Measurements from ENCODE around the gene ZSWIM1. TPM values are rescaled to one million over a fixed set of nuclear protein-coding genes. Genes with fewer than 3 reads are reported as not detected.
"Not testable (repeated sequence)": the region's sequence is repeated elsewhere in the genome, so short reads cannot be mapped to it uniquely, and the experiment has no call there.

Gene ZSWIM1
- polyA plus RNA-seq, 2 donors, result 2.4 to 3.9 TPM

DNA sequence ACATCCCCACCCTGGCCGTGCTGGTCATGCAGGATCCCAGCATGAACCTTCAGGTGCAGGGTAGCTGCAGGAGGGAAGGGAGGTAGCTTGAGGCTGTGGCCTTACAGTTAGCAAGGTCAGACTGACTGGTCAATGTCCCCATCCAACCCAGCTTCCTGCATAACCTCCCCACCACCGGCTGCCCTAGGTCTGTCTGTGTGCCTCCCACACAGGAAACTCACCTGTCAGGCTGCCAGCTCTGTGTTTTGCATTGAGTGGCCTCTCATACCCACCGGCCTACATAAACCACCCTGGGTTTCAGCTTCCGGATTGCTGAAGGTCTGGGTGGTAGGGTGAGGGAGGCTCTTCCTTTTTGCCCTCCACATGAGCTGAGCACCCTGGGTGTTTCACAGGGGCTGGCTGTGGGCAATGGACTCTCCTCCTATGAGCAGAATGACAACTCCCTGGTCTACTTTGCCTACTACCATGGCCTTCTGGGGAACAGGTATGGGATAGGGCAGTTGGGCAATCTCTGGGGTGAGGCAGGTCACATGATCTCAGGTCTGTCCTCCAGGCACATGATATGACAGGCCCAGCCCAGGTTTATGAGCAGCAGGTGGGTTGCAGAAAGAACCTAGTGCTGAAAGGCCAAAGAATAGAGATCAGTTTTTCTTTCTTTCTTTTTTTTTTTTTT lies 11.9 kb downstream of the ZSWIM1 start:
- Histone ChIP-seq H3K4me1 (ENCODE audit: control insufficient read depth in 2 of 2, insufficient read depth in 2 of 2, low read length in 1 of 2) (peaks cover 7 to 18% of the 10 kb centered on the region in 2 donors), H3K4me3 (ENCODE audit: low read depth in 1 of 2, low read length in 2 of 2) (no peak overlapping the region), H3K9me3 (ENCODE audit: control insufficient read depth in 2 of 2, insufficient read depth in 1 of 2, low read depth in 1 of 2, low read length in 1 of 2) (no peaks in the 10 kb centered on the region), H3K36me3 (ENCODE audit: control insufficient read depth in 2 of 2, insufficient read depth in 2 of 2, low read length in 1 of 2) (peaks cover 18 to 20% of the 10 kb centered on the region in 2 donors), H3K27ac (ENCODE audit: low read depth in 2 of 2, low read length in 1 of 2) (peak overlapping the region in 1 of 2 donors; percentile 26), H3K27me3 (ENCODE audit: control insufficient read depth in 1 of 2, insufficient read depth in 2 of 2, low read length in 2 of 2) (no peaks in the 10 kb centered on the region)
- WGBS, 2 donors, result 64 to 68% methylated on average over 4 of the region's 4 CpGs

DNA sequence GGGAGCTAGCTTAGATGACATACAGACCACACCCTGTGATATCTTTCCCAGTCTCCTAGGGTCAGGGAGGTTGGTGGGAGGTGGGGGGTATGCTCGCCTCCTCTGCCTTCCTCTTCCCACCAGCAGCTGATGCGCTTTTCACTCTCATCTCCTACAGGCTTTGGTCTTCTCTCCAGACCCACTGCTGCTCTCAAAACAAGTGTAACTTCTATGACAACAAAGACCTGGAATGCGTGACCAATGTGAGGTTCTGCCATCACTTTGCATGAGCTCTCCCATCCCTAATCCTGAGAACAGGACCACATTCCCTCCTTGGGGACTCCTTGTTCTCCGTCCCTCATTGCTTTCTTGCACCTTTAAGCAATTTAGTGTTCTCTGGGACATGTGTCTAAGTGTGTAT lies 12.8 kb downstream of the ZSWIM1 start:
- WGBS, 2 donors, result 90 to 95% methylated on average over 4 of the region's 4 CpGs
- Histone ChIP-seq H3K4me1 (ENCODE audit: control insufficient read depth in 2 of 2, insufficient read depth in 2 of 2, low read length in 1 of 2) (peaks cover 7 to 18% of the 10 kb centered on the region in 2 donors), H3K27me3 (ENCODE audit: control insufficient read depth in 1 of 2, insufficient read depth in 2 of 2, low read length in 2 of 2) (no peaks in the 10 kb centered on the region), H3K9me3 (ENCODE audit: control insufficient read depth in 2 of 2, insufficient read depth in 1 of 2, low read depth in 1 of 2, low read length in 1 of 2) (no peaks in the 10 kb centered on the region), H3K27ac (ENCODE audit: low read depth in 2 of 2, low read length in 1 of 2) (no peak overlapping the region), H3K36me3 (ENCODE audit: control insufficient read depth in 2 of 2, insufficient read depth in 2 of 2, low read length in 1 of 2) (peaks cover 21% of the 10 kb centered on the region in 2 donors), H3K4me3 (ENCODE audit: low read depth in 1 of 2, low read length in 2 of 2) (no peak overlapping the region)

DNA sequence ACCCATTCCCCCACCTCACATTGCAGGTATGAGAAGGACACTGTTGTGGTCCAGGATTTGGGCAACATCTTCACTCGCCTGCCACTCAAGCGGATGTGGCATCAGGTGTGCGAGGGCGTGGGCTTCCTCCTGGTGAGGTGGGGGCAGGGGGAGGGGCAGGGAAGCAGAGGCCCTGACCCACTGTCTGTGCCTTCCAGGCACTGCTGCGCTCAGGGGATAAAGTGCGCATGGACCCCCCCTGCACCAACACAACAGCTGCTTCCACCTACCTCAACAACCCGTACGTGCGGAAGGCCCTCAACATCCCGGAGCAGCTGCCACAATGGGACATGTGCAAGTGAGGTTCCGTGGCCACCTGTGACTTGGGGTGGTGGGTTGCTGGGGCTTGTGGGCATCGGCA lies 13.8 kb downstream of the ZSWIM1 start:
- H3K9me3 ChIP-seq (ENCODE audit: control insufficient read depth in 2 of 2, insufficient read depth in 1 of 2, low read depth in 1 of 2, low read length in 1 of 2), result no peaks in the 10 kb centered on the region
- no peak overlapping the region for H3K27ac ChIP-seq (ENCODE audit: low read depth in 2 of 2, low read length in 1 of 2)
- 80 to 85% methylated on average over 12 of the region's 12 CpGs for WGBS, 2 donors
- H3K4me1 ChIP-seq (ENCODE audit: control insufficient read depth in 2 of 2, insufficient read depth in 2 of 2, low read length in 1 of 2), result peaks cover 7 to 18% of the 10 kb centered on the region in 2 donors
- no peak overlapping the region for H3K4me3 ChIP-seq (ENCODE audit: low read depth in 1 of 2, low read length in 2 of 2)
- H3K36me3 ChIP-seq (ENCODE audit: control insufficient read depth in 2 of 2, insufficient read depth in 2 of 2, low read length in 1 of 2), result peaks cover 21 to 22% of the 10 kb centered on the region in 2 donors
- H3K27me3 ChIP-seq (ENCODE audit: control insufficient read depth in 1 of 2, insufficient read depth in 2 of 2, low read length in 2 of 2), result no peaks in the 10 kb centered on the region

DNA sequence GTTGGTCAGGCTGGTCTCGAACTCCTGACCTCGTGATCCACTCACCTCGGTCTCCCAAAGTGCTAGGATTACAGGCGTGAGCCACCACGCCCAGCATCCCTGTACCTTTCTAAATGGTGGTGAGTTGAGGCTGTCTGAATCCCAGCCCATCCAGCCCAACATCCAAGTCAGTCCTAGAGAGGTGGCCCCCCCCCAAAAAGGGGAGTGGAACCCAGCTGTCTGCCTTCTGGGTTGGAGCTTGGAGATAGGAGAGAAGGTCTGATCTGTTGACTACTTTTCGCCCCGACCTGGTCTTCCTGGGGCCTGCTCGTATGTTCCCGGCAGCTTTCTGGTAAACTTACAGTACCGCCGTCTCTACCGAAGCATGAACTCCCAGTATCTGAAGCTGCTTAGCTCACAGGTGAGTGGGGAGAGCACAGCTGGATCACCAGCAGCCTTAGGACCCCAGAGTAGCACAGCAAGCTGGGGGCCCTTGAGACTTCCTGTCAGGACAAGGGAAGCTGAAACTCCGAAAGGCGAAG lies 15.7 kb downstream of the ZSWIM1 start:
- H3K9me3 ChIP-seq (ENCODE audit: control insufficient read depth in 2 of 2, insufficient read depth in 1 of 2, low read depth in 1 of 2, low read length in 1 of 2), result no peaks in the 10 kb centered on the region
- H3K4me3 ChIP-seq (ENCODE audit: low read depth in 1 of 2, low read length in 2 of 2), result no peak overlapping the region
- H3K4me1 ChIP-seq (ENCODE audit: control insufficient read depth in 2 of 2, insufficient read depth in 2 of 2, low read length in 1 of 2), result peaks cover 7 to 14% of the 10 kb centered on the region in 2 donors
- no peaks in the 10 kb centered on the region for H3K27me3 ChIP-seq (ENCODE audit: control insufficient read depth in 1 of 2, insufficient read depth in 2 of 2, low read length in 2 of 2)
- peaks cover 21 to 22% of the 10 kb centered on the region in 2 donors for H3K36me3 ChIP-seq (ENCODE audit: control insufficient read depth in 2 of 2, insufficient read depth in 2 of 2, low read length in 1 of 2)
- 89 to 92% methylated on average over 14 of the region's 14 CpGs for WGBS, 2 donors
- H3K27ac ChIP-seq (ENCODE audit: low read depth in 2 of 2, low read length in 1 of 2), result no peak overlapping the region

DNA sequence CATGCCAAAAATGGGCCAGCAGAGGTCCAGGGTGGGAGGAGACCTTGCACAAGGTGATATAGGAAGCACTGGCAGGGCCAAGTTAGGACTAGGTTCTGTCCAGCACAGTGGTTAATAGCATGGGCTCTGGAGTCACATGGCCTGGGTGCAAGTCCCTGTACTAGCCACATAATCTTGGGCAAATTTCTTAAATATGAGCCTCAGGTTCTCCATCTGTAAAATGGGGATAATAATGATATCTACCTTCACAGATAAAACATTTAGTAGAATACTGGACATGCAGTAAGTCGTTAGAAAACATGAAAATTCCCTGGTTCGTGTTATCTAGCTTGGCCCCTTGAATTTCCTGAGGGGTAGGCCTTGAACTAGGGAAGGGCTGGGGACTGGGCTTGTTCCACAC lies 16.3 kb downstream of the ZSWIM1 start:
- no peak overlapping the region for H3K4me3 ChIP-seq (ENCODE audit: low read depth in 1 of 2, low read length in 2 of 2)
- H3K36me3 ChIP-seq (ENCODE audit: control insufficient read depth in 2 of 2, insufficient read depth in 2 of 2, low read length in 1 of 2), result peaks cover 22% of the 10 kb centered on the region in 2 donors
- whole genome bisulfite sequencing, 2 donors, result 72 to 82% methylated on average over 2 of the region's 2 CpGs
- no peak overlapping the region for H3K27ac ChIP-seq (ENCODE audit: low read depth in 2 of 2, low read length in 1 of 2)
- no peaks in the 10 kb centered on the region for H3K9me3 ChIP-seq (ENCODE audit: control insufficient read depth in 2 of 2, insufficient read depth in 1 of 2, low read depth in 1 of 2, low read length in 1 of 2)
- H3K4me1 ChIP-seq (ENCODE audit: control insufficient read depth in 2 of 2, insufficient read depth in 2 of 2, low read length in 1 of 2), result peaks cover 4 to 9% of the 10 kb centered on the region in 2 donors
- no peaks in the 10 kb centered on the region for H3K27me3 ChIP-seq (ENCODE audit: control insufficient read depth in 1 of 2, insufficient read depth in 2 of 2, low read length in 2 of 2)

DNA sequence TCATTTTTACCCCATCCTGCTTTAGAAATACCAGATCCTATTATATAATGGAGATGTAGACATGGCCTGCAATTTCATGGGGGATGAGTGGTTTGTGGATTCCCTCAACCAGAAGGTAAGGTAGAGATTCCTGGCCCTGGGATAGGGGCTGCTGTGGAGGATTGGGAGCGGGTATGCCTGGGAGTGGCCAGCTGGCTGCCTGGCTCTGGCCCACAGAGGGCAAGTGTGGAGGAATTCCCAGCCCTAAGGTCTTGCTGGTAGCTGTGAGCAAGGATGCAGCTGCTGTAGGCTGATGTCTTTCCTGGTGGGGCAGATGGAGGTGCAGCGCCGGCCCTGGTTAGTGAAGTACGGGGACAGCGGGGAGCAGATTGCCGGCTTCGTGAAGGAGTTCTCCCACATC lies 16.7 kb downstream of the ZSWIM1 start:
- Histone ChIP-seq H3K27me3 (ENCODE audit: control insufficient read depth in 1 of 2, insufficient read depth in 2 of 2, low read length in 2 of 2) (no peaks in the 10 kb centered on the region), H3K27ac (ENCODE audit: low read depth in 2 of 2, low read length in 1 of 2) (no peak overlapping the region), H3K4me3 (ENCODE audit: low read depth in 1 of 2, low read length in 2 of 2) (no peak overlapping the region), H3K36me3 (ENCODE audit: control insufficient read depth in 2 of 2, insufficient read depth in 2 of 2, low read length in 1 of 2) (peaks cover 21 to 24% of the 10 kb centered on the region in 2 donors), H3K9me3 (ENCODE audit: control insufficient read depth in 2 of 2, insufficient read depth in 1 of 2, low read depth in 1 of 2, low read length in 1 of 2) (no peaks in the 10 kb centered on the region), H3K4me1 (ENCODE audit: control insufficient read depth in 2 of 2, insufficient read depth in 2 of 2, low read length in 1 of 2) (peaks cover 2 to 5% of the 10 kb centered on the region in 2 donors)
- 94% methylated on average over 7 of the region's 7 CpGs for WGBS, 2 donors

DNA sequence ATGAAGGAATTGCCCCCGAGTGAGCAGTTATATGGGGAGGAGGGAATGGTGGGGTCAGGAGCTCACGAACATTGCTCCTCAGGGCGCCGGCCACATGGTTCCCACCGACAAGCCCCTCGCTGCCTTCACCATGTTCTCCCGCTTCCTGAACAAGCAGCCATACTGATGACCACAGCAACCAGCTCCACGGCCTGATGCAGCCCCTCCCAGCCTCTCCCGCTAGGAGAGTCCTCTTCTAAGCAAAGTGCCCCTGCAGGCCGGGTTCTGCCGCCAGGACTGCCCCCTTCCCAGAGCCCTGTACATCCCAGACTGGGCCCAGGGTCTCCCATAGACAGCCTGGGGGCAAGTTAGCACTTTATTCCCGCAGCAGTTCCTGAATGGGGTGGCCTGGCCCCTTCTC lies 17.3 kb downstream of the ZSWIM1 start:
- peaks cover 19 to 24% of the 10 kb centered on the region in 2 donors for H3K36me3 ChIP-seq (ENCODE audit: control insufficient read depth in 2 of 2, insufficient read depth in 2 of 2, low read length in 1 of 2)
- H3K27ac ChIP-seq (ENCODE audit: low read depth in 2 of 2, low read length in 1 of 2), result no peak overlapping the region
- no peak overlapping the region for H3K4me3 ChIP-seq (ENCODE audit: low read depth in 1 of 2, low read length in 2 of 2)
- 83 to 84% methylated on average over 12 of the region's 12 CpGs for WGBS, 2 donors
- H3K27me3 ChIP-seq (ENCODE audit: control insufficient read depth in 1 of 2, insufficient read depth in 2 of 2, low read length in 2 of 2), result no peaks in the 10 kb centered on the region
- no peaks in the 10 kb centered on the region for H3K9me3 ChIP-seq (ENCODE audit: control insufficient read depth in 2 of 2, insufficient read depth in 1 of 2, low read depth in 1 of 2, low read length in 1 of 2)
- peaks cover 0 to 2% of the 10 kb centered on the region in 2 donors for H3K4me1 ChIP-seq (ENCODE audit: control insufficient read depth in 2 of 2, insufficient read depth in 2 of 2, low read length in 1 of 2)

DNA sequence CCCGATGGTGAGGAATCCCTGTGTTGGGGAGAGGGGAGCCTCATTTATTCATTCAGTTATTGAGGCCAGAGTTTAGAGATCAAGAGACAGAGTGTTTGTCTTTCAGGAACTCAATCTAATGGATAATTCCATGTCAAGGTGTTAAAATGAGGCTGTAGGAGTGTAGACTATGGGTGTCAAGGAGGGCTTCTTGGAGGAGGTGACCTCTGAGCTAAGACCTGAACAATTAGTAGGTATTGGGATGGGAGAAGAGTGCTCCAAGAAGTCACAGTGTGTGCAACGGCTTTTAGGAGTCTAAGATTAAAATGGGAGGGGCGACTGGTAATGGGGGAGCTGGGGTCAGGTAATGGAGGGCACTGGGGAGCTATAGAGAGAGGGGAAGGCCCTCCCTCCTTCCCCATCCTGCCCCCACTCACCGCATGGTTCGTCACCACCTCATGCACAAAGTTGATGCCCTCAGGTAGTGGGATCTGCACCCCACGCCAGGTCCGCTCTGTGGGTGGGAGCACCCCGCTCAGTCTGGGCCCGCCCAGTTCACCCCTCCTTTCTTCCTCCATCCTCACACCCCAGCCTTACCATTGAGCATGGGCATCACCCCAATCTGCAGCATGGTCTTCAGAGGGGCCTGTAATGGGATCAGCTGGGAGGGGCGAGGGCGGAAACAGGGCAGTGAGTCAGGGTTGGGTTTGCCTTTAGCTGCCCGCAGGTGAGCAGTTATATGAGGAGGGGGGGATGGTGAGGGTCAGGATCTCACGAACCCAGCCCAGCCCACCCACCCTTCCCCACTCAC lies 18.2 kb downstream of the ZSWIM1 start:
- Histone ChIP-seq H3K27ac (ENCODE audit: low read depth in 2 of 2, low read length in 1 of 2) (no peak overlapping the region), H3K36me3 (ENCODE audit: control insufficient read depth in 2 of 2, insufficient read depth in 2 of 2, low read length in 1 of 2) (peaks cover 14 to 20% of the 10 kb centered on the region in 2 donors), H3K4me3 (ENCODE audit: low read depth in 1 of 2, low read length in 2 of 2) (no peak overlapping the region), H3K27me3 (ENCODE audit: control insufficient read depth in 1 of 2, insufficient read depth in 2 of 2, low read length in 2 of 2) (no peaks in the 10 kb centered on the region), H3K4me1 (ENCODE audit: control insufficient read depth in 2 of 2, insufficient read depth in 2 of 2, low read length in 1 of 2) (no peaks in the 10 kb centered on the region), H3K9me3 (ENCODE audit: control insufficient read depth in 2 of 2, insufficient read depth in 1 of 2, low read depth in 1 of 2, low read length in 1 of 2) (no peaks in the 10 kb centered on the region)
- WGBS, 2 donors, result 81 to 90% methylated on average over 11 to 13 of the region's 13 CpGs

DNA sequence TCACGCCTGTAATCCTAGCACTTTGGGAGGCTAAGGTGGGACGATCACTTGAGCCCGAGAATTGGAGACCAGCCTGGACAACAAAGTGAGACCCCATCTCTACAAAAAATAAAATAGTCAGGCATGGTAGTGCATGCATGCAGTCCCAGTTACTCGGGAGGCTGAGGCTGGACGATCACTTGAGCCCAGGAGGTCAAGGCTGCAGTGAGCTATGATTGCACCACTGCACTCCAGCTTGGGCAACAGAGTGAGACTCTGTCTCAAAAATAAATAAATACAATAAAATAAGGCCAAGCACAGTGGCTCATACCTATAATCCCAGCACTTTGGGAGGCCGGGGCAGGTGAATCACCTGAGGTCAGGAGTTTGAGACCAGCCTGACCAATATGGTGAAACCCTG lies 20.3 kb downstream of the ZSWIM1 start:
- H3K4me3 ChIP-seq (ENCODE audit: low read depth in 1 of 2, low read length in 2 of 2); H3K27me3 ChIP-seq (ENCODE audit: control insufficient read depth in 1 of 2, insufficient read depth in 2 of 2, low read length in 2 of 2); H3K27ac ChIP-seq (ENCODE audit: low read depth in 2 of 2, low read length in 1 of 2); H3K9me3 ChIP-seq (ENCODE audit: control insufficient read depth in 2 of 2, insufficient read depth in 1 of 2, low read depth in 1 of 2, low read length in 1 of 2); H3K4me1 ChIP-seq (ENCODE audit: control insufficient read depth in 2 of 2, insufficient read depth in 2 of 2, low read length in 1 of 2): not testable (repeated sequence)
- peaks cover 17% of the 10 kb centered on the region in 2 donors for H3K36me3 ChIP-seq (ENCODE audit: control insufficient read depth in 2 of 2, insufficient read depth in 2 of 2, low read length in 1 of 2)
- 89 to 97% methylated on average over 6 of the region's 6 CpGs for WGBS, 2 donors

Measured in esophagus (tissue), 2 donors.